HCT116 (cell line): ENCODE data around the gene CERCAM. TPM values are rescaled to one million over a fixed set of nuclear protein-coding genes. Genes with fewer than 3 reads are reported as not detected.

Experiments
- ATAC-seq: fragments of 200-7000 bp; cut with Tn5 transposase; 2 replicates; pipeline ENCODE4 v1.9.1; 2020; ENCODE audit warnings: mild to moderate bottlenecking, moderate library complexity
- BruUV-seq: library from RNA; stranded (reverse); fragments of 400-500 nt; replicated peaks from 2 replicates; lab custom pipeline; 2021; lab: Mats Ljungman, UMichigan
- CTCF ChIA-PET: fragments of 300-600 bp; sonication (Branson Sonifier 250); formaldehyde crosslinking; loops from one replicate; lab custom pipeline; 2021; ENCODE audit warnings: antibody characterized with exemption; lab: Charles Lee
- POLR2A ChIA-PET: fragments of 300-600, 350-600 bp; sonication (Branson Sonifier 250); formaldehyde crosslinking; loops from one replicate; lab custom pipeline; 2021; ENCODE audit warnings: antibody characterized with exemption; lab: Charles Lee
- RAD21 ChIA-PET, 2 experiments: fragments of 300-600 bp; sonication (Branson Sonifier 250); formaldehyde crosslinking; loops; one replicate each; lab custom pipeline; 2023; ENCODE audit warnings: low total read pairs in 2 of 2; ENCODE audit not compliant: uncharacterized antibody in 2 of 2, unreplicated experiment in 2 of 2, low non-redundant PET in 1 of 2; lab: Charles Lee
- DNase-seq: peaks from one replicate; pipeline ENCODE4 v3.0.0-alpha.2; 2010; ENCODE audit warnings: low read depth, low spot score
- H2AFZ ChIP-seq: fragments of 200-600 bp; shearing (Covaris generic), sonication (generic); 2 replicates; pipeline ENCODE4 v1.6.1; 2017; ENCODE audit warnings: low read depth, mixed run types, mixed read lengths, antibody characterized with exemption, low read length; ENCODE audit not compliant: poor library complexity, severe bottlenecking
- H3K27ac ChIP-seq: 2 replicates; pipeline ENCODE4 v1.5.1; 2012; ENCODE audit warnings: low read depth, low read length
- H3K27me3 ChIP-seq: fragments of 200-600 bp; sonication (generic); 2 replicates; pipeline ENCODE4 v1.6.1; 2016; ENCODE audit warnings: mixed run types, low read length, mixed read lengths; ENCODE audit not compliant: insufficient read depth
- H3K36me3 ChIP-seq, 2 experiments: fragments of 200-500 bp in 1 of 2; fragments of 200-600 bp in 1 of 2; sonication (Bioruptor generic) in 1 of 2; sonication (generic) in 1 of 2; 2 replicates each; pipeline versions ENCODE4 v1.5.1 to v1.6.1; 2014 to 2016; ENCODE audit warnings: low read length in 2 of 2, inconsistent platforms in 1 of 2, mixed read lengths in 1 of 2, mixed run types in 1 of 2; ENCODE audit not compliant: insufficient read depth in 2 of 2, control insufficient read depth in 1 of 2
- H3K4me1 ChIP-seq, 2 experiments: fragments of 200-600 bp in 1 of 2; sonication (generic) in 1 of 2; 2 replicates each; pipeline versions ENCODE4 v1.5.1 to v1.6.1; 2012 to 2017; ENCODE audit warnings: low read length in 2 of 2, inconsistent platforms in 1 of 2, mild to moderate bottlenecking in 1 of 2, mixed read lengths in 1 of 2, mixed run types in 1 of 2, moderate library complexity in 1 of 2; ENCODE audit not compliant: insufficient read depth in 2 of 2, control insufficient read depth in 1 of 2
- H3K4me2 ChIP-seq: fragments of 200-600 bp; sonication (generic); 2 replicates; pipeline ENCODE4 v1.6.1; 2017; ENCODE audit warnings: mixed run types, low read length, mixed read lengths
- H3K4me3 ChIP-seq, 2 experiments: fragments of 200-600 bp in 1 of 2; sonication (generic) in 1 of 2; replicated peaks in 1 of 2; 2 replicates each; pipeline ENCODE4 v1.5.1; 2011 to 2016; ENCODE audit warnings: low read length in 2 of 2, control low read depth in 1 of 2, low read depth in 1 of 2, mild to moderate bottlenecking in 1 of 2, mixed read lengths in 1 of 2, mixed run types in 1 of 2
- H3K79me2 ChIP-seq: fragments of 200-600 bp; sonication (generic); 2 replicates; pipeline ENCODE4 v1.6.1; 2017; ENCODE audit warnings: mild to moderate bottlenecking, mixed run types, low read length, moderate library complexity, mixed read lengths; ENCODE audit not compliant: insufficient read depth
- H3K9ac ChIP-seq: fragments of 200-600 bp; sonication (generic); 2 replicates; pipeline ENCODE4 v1.6.1; 2016; ENCODE audit warnings: low read length, mixed read lengths
- H3K9me2 ChIP-seq: fragments of 200-600 bp; sonication (generic), shearing (Covaris generic); 2 replicates; pipeline ENCODE4 v1.6.1; 2017; ENCODE audit warnings: mixed run types, mild to moderate bottlenecking, moderate library complexity; ENCODE audit not compliant: insufficient read depth
- H3K9me3 ChIP-seq, 2 experiments: fragments of 200-500 bp in 1 of 2; fragments of 200-600 bp in 1 of 2; sonication (Bioruptor generic) in 1 of 2; sonication (generic) in 1 of 2; 2 replicates each; pipeline ENCODE4 v1.6.1; 2014 to 2017; ENCODE audit warnings: low read length in 2 of 2, mixed read lengths in 2 of 2, inconsistent platforms in 1 of 2, low read depth in 1 of 2, mild to moderate bottlenecking in 1 of 2, mixed run types in 1 of 2, moderate library complexity in 1 of 2; ENCODE audit not compliant: control insufficient read depth in 1 of 2, insufficient read depth in 1 of 2
- H4K20me1 ChIP-seq: fragments of 200-600 bp; sonication (generic), shearing (Covaris generic); 2 replicates; pipeline ENCODE4 v1.6.1; 2017; ENCODE audit warnings: mixed run types, mild to moderate bottlenecking, moderate library complexity; ENCODE audit not compliant: insufficient read depth
- ATF3 ChIP-seq: IDR thresholded peaks from 2 replicates; pipeline ENCODE4 v1.6.1; 2012
- CBX3 ChIP-seq: IDR thresholded peaks from 2 replicates; pipeline ENCODE4 v1.6.1; 2012; ENCODE audit warnings: low read depth
- EGR1 ChIP-seq: IDR thresholded peaks from 2 replicates; pipeline ENCODE4 v1.6.1; 2012; ENCODE audit warnings: low read depth
- EZH2phosphoT487 ChIP-seq: fragments of 200-600 bp; IDR thresholded peaks from 2 replicates; pipeline ENCODE4 v1.6.1; 2018; ENCODE audit warnings: antibody characterized with exemption, borderline replicate concordance
- JUND ChIP-seq: IDR thresholded peaks from 2 replicates; pipeline ENCODE4 v1.6.1; 2012
- MAX ChIP-seq: IDR thresholded peaks from 2 replicates; pipeline ENCODE4 v1.6.1; 2012
- SP1 ChIP-seq: IDR thresholded peaks from 2 replicates; pipeline ENCODE4 v1.6.1; 2012; ENCODE audit warnings: low read depth
- SRF ChIP-seq: IDR thresholded peaks from 2 replicates; pipeline ENCODE4 v1.6.1; 2012; ENCODE audit warnings: low read depth
- ZBTB33 ChIP-seq: IDR thresholded peaks from 2 replicates; pipeline ENCODE4 v1.6.1; 2011; ENCODE audit warnings: mild to moderate bottlenecking, low read length, moderate library complexity; ENCODE audit not compliant: insufficient replicate concordance; ENCODE audit errors: extremely low read depth
- ZFX ChIP-seq: fragments of 450-650 bp; IDR thresholded peaks from 2 replicates; pipeline ENCODE4 v1.6.1; 2017
- intact Hi-C: fragments of 100-400 bp; cut with micrococcal nuclease; formaldehyde crosslinking; loops from 2 replicates; pipeline ENCODE4 v1.10.0; 2022
- total RNA-seq: library from RNA; stranded (reverse); gene quantifications from one replicate; pipeline ENCODE4 v1.2.1, GENCODE V29; 2021; ENCODE audit not compliant: unreplicated experiment

CERCAM gene
- total RNA-seq, 1 experiment from 2014 or later: 27.0 TPM

- no peaks in the 10 kb centered on the region for H3K27me3 ChIP-seq
- no peak overlapping the region for H3K9ac ChIP-seq
- ATAC-seq: no peak
- no peaks in the 10 kb centered on the region for H3K79me2 ChIP-seq
- no peaks in the 10 kb centered on the region for H3K9me3 ChIP-seq
- peaks cover 7 to 10% of the 10 kb centered on the region in 2 experiments; a peak in 3 of 4 replicates for H3K36me3 ChIP-seq
- intact Hi-C loops: no loop called here
- H3K27ac ChIP-seq: no peak overlapping the region
- peaks cover 0 to 14% of the 10 kb centered on the region in 2 experiments; a peak in 2 of 4 replicates for H3K4me1 ChIP-seq
- no peaks in the 10 kb centered on the region for H4K20me1 ChIP-seq
- H3K4me3 ChIP-seq: no peak overlapping the region
- no TSS peak for BruUV-seq
- ChIA-PET POLR2A (no interaction called here), CTCF (no interaction called here), RAD21 (no interaction called here)
- no peak overlapping the region for H2AFZ ChIP-seq
- DNase-seq: no peak
- H3K4me2 ChIP-seq: no peak overlapping the region
- no peaks in the 10 kb centered on the region for H3K9me2 ChIP-seq
- TF ChIP-seq ZBTB33 (no peak), MAX (no peak), SRF (no peak)
- TF ChIP-seq, all 23 proteins: peak for 0
Measured at GRCh38 chr9:128392302-128393144, 28.1 kb upstream of the CERCAM start.

- no peak overlapping the region for H2AFZ ChIP-seq
- H3K4me1 ChIP-seq: peaks cover 0 to 14% of the 10 kb centered on the region in 2 experiments; a peak in 2 of 4 replicates
- no peak overlapping the region for H3K4me3 ChIP-seq
- H3K79me2 ChIP-seq: no peaks in the 10 kb centered on the region
- peaks cover 6 to 7% of the 10 kb centered on the region in 2 experiments; a peak in 3 of 4 replicates for H3K36me3 ChIP-seq
- no peaks in the 10 kb centered on the region for H3K9me3 ChIP-seq
- RAD21 ChIA-PET: interaction anchor here in 1 of 2 experiments (0.6 kb wide), 1 partner anchor 455 kb away, joined by 3 read pairs; no protein-coding TSS in a partner anchor
- BruUV-seq: no TSS peak
- no peak for ATAC-seq
- POLR2A ChIA-PET: no interaction called here
- intact Hi-C loops: no loop called here
- H3K9ac ChIP-seq: no peak overlapping the region
- no peaks in the 10 kb centered on the region for H3K9me2 ChIP-seq
- H3K4me2 ChIP-seq: no peak overlapping the region
- DNase-seq: no peak
- CTCF ChIA-PET: interaction anchor here (1.3 kb wide), 1 partner anchor 27 kb away, joined by 3 read pairs; no protein-coding TSS in a partner anchor
- H4K20me1 ChIP-seq: no peaks in the 10 kb centered on the region
- no peaks in the 10 kb centered on the region for H3K27me3 ChIP-seq
- no peak overlapping the region for H3K27ac ChIP-seq
- TF ChIP-seq CBX3: no peak
- no peak for TF ChIP-seq ZFX
- TF ChIP-seq EGR1: no peak
- TF ChIP-seq ATF3: no peak
- TF ChIP-seq EZH2phosphoT487: no peak
- TF ChIP-seq SP1: no peak
- no peak for TF ChIP-seq JUND
Measured at GRCh38 chr9:128393145-128393775, 27.4 kb upstream of the CERCAM start.
